CD4-positive, alpha-beta T cell treated with Interleukin-1 beta for 1 hour (primary cell): Measurements from ENCODE around the gene CNOT3.
A peak's percentile ranks its signal among the peaks of the same experiment; 100 is the strongest.
"Not testable (repeated sequence)": the region's sequence is repeated elsewhere in the genome, so short reads cannot be mapped to it uniquely, and the experiment has no call there.

ENCODE experiments used
- DNase-seq, 2 donors: peaks; one replicate each; pipeline ENCODE4 v3.0.0-alpha.2; 2020 to 2022

The CNOT3 gene

DNA sequence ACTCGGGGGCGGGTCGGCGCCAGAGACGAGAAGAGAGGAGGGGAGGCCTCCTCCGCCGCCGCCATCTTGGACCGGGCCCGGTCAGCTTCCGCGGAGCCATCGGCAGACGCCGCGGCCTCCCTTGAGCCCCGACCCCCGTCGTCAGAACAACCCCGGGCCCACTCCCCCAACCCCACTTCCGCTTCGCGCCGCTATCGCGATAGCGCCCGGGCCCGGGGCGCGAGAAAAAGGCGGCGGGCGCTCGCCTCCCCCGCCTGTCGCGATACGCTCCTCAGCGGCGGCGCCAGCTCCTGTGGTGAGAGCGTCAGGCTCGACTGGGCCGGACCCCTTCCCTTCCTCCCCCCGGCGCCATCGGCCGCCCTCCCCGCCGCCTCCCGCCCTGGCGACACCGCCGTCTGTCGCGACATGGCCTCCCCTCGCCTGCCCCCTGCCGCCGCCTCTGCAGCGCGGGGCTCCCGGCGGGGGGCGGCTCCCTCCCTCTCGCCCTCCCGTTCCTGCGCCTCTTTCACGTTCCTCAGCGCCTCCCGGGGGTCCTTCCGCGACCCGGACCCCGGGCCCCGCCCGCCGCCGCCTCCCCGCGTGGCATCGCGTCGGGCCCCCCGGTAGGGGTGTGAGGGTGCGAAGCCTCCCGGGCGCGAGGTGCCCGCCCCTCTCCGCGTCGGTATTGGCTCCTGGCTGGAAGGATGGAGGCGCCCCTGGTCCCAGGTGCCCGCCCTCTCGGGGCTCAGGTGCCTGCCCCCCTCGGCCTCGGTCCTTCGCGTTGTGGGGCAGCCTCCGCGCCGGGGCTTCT, at the start of gene CNOT3:
Gene CNOT3 (plus strand): TSS at position 64 of the 790 bp plus-strand sequence. CDS start 5,217 bp downstream, outside the sequence.
- DNase-seq = peak; percentile 34 to 51

DNA sequence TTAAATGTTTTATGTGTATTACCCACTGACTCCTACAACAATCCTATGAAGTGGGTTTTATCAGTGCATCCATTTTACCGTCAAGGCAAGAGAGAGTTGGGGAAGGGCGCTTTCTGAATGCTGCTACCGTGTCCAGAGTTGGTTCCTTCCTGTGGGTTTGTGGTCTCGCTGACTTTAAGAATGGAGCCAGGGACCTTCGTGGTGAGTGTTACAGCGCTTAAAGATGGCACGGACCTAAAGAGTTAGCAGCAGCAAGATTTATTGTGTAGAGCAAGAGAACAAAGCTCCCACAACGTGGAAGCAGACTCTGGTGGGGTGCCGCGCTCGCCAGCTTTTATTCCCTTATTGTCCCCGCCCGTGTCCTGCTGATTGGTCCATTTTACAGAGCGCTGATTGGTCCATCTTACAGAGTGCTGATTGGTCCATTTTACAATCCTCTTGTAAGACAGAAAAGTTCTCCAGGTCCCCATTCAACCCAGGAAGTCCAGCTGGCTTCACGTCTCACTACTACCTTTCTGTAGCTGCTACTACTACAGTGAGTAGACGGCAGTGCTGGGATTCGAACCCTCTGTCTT, 43.0 kb upstream of the CNOT3 start:
- no peak for DNase-seq

DNA sequence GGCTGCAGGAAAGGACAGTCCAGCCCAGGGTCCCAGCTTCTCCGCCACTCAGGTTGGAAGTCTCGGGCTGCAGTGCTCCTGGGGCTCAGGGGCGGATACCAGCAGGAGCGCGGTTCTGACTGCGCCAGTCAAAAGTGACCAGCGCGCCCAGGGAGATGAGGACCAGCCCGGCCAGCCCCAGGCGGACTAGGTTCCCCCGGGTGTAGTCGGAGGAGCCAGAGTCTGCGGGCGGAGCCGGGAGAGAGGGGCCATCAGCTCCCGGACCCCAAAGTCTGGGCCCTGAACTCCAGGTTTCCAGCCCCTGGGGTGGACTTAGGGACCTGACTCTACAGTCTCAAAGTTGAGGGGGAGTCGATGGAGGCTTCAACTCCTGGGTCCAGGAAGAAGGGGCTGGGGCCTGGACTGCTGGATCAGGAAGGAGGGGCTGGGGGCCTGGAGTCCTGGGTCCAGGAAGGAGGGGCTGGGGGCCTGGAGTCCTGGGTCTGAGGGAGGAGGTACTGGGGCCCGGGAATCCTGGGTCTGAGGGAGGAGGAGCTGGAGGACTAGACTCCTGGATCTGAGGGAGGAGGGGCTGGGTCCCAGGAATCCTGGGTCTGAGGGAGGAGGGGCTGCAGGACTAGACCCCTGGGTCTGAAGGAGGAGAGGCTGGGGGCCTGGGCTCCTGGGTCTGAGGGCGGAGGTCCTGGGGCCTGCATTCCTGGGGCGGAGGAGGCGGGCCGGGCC, 42.3 kb upstream of the CNOT3 start:
- DNase-seq = no peak

DNA sequence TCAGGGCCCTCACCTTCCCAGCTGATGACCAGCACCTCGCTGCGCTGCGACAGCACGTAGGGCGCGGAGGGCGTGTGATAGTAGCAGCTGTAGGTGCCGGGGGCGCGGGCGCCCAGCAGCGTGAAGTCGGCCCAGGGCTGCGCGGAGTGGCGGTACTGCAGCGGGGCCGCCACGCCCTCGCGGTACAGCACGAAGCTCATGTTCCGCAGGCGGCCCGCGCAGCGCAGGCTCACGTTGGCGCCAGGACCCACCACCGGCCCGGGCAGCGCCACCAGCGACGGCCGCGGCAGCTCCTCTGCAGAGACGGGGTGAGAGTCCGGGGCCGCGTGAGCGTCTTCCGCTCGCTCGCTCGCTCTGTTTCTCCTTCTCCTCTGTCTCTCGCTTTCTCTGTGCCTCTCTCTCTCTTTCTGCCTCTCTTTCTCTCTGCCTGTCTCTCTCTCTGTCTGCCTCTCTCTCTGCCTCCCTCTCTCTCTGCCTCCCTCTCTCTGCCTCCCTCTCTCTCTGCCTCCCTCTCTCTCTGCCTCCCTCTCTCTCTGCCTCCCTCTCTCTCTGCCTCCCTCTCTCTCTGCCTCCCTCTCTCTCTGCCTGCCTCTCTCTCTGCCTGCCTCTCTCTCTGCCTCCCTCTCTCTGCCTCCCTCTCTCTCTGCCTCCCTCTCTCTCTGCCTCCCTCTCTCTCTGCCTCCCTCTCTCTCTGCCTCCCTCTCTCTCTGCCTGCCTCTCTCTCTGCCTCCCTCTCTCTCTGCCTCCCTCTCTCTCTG, 41.5 kb upstream of the CNOT3 start:
- peak; percentile 42 to 53 for DNase-seq

DNA sequence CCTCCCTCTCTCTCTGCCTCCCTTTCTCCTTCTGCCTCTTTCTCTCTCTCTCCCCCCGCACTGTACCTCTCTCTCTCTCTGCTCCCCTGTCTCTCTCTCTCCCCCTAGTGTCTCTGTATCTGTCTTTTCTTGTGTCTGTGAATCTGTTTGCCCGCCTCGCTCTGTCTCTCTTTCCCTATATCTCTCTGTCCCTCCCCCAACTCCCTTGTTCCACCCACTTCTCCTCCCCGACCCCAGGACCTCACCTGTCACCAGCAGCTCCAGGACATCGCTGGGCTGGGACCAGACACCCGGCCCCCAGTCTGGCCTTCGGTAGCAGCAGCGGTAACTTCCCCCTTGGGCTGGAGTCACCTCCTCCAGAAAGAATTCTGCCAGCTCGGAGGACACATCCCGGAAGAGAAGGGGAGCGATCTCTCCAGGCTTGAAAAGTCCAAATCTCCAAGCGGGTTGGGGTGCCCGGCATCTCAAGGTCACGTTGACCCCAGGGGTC, 40.9 kb upstream of the CNOT3 start:
- peak in 1 of 2 donors; percentile 8 for DNase-seq

DNA sequence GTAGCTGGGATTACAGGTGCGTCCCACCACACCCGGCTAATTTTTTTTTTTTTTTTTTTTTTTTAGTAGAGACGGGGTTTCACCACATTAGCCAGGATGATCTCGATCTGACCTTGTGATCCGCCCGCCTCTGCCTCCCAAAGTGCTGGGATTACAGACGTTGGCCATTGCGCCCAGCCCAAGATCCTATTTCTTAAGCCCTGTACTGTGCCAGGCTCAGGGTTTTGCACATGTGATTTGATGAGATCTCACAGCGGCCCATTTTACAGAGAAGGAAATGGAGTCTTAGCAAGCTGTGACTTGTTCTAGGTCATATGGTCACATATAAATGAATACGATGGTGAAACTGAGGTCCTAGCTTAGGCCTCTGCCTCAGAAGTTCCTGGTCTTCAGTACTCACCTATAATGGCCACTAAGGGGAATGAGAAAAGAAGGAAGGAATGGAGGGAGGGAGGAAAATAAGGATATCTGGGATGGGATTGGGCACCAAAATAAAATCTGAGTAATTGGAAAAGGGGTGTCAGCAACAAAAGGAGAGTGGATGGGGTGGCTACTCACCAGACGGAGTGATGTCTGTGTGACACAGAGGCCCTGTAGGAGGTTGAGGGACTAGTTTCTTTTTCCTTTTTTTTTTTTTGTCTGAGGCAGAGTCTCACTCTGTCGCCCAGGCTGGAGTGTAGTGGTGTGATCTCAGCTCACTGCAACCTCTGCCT, 38.2 kb upstream of the CNOT3 start:
- DNase-seq = no peak

DNA sequence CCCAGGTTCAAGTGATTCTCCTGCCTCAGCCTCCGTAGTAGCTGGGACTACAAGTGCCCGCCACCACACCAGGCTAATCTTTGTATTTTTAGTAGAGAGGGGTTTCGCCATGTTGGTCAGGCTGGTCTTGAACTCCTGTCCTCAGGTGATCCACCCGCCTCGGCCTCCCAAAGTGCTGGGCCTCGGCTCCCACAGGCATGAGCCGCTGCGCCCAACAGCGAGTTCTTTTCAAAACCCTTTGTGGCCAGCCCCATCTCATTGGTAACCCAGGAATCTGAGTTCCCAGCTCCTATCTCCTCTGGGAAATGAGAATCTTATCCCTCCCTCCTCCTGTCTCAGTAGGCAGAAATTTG, 37.7 kb upstream of the CNOT3 start:
- DNase-seq = not testable (repeated sequence)

DNA sequence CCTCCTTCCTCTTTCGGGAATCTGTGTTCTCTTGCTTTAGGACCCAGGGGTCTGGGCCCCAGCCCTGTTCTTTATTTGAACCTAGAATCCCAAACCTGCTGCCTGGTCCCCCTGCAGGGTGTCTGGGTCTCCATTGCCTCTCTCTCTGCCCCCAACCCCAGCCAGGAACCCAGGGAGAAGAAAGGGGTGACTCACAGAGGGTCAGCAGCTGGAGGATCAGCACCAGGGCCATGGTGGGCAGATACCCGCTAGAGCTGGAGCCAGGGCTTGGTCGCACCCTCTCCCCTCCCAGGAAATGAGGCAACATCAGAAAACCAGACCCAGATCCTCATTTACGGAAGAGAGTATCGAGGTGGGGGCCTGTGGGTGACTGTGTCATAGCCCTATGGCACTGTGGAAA, 37.0 kb upstream of the CNOT3 start, which contains the start of gene OSCAR:
Gene OSCAR (minus strand): TSS at position 243 of the 400 bp plus-strand sequence. CDS start 11 bp downstream, at position 232.
- DNase-seq = peak in 1 of 2 donors; percentile 70

DNA sequence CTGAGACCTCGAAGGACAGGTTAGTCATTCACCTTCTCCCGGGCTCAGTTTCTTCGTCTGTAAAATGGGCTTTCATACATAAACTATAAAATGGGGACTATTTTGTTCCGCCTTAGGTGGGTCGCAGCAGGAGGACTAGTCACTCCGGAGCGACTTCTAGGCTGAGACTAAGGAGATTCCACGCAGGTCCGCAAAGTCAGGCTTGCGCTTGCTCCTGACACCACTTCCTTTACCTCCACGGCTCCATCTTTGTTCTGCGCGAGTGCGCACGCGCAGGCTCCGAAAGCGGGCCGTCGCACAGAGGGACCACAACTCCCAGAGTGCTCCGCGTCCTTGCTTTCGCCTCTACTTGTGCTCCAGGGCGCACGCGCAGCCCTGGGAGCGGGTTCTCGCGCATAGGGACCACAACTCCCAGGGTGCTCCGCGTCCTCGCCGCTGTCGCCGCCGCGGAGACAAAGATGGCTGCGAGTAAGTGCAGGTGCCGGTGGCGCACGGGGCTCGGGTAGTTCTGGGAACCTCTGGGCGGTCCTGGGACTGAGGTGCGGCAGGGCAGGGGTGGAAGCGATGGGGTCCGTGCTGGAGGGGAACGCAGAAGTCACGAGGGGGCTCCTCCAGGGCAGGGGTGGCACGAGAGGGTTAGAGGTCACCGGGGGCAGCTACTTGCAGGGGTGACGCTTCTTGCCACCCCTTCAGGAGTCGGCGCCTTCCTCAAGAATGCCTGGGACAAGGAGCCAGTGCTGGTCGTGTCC, 35.0 kb upstream of the CNOT3 start, which contains the start of gene NDUFA3:
Gene NDUFA3 (plus strand): TSS at position 435 of the 749 bp plus-strand sequence. CDS start 24 bp downstream, at position 459.
- DNase-seq = peak; percentile 99 to 100

DNA sequence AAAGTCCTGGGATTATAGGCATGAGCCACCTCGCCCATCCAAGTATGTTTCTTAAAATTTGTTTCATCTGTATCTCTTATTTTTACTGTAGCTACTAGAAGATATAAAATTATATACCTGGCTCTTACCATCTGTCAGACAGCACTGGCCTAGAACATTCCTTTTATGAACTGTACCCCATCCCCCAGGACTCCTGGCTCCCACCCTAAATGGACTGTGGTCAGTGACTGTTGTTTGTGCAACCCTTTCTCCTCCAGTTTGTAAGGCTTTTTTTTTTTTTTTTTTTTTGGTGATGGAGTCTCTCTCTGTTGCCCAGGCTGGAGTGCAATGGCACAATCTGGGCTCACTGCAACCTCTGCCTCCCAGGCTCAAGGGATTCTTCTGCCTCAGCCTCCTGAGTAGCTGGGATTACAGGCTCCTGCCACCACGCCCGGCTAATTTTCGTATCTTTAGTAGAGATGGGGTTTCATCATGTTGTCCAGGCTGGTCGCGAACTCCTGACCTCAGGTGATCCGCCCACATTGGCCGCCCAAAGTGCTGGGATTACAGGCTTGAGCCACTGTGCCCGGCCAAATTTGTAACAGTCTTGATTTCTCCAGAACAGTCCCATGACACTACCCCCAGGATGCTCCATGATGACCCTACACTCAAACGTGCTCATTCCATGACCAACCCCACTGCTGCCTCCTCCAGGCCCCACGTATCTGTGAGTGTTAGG, 32.4 kb upstream of the CNOT3 start:
- DNase-seq = no peak

DNA sequence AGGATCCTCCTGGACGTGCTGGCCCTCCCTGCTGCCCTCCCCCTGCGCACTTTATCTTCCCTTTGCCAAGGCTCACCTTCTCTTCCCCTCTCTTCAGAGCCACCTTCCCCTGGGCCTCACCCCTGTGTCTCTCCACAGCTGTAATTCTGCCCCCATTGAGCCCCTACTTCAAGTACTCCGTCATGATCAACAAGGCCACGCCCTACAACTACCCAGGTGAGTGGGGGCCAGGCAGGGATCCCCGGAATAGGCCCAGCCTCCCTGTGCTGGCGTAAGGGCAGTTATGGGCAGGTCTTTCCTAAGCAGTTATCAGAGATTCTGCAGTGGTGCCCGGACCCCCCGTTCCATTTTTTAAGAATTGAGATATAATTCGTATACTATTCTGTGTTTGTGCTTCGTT, 31.8 kb upstream of the CNOT3 start:
- DNase-seq = no peak

DNA sequence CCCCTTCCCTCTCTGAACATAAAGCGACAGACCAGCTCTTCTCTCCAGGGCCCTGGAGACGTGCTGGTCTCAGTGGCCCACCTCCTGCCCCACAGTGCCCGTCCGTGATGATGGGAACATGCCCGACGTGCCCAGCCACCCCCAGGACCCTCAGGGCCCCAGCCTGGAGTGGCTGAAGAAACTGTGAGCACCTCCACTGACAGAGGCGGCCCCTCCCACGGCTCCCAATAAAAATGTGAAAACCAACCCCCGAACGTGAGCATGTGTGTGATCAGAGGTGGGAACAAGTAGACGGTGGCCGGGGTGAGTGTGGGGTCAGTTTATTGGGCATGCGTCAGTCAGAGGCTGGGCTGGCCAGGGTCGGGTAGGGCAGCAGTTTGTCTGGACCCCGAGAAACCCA, 30.8 kb upstream of the CNOT3 start:
- DNase-seq = no peak

DNA sequence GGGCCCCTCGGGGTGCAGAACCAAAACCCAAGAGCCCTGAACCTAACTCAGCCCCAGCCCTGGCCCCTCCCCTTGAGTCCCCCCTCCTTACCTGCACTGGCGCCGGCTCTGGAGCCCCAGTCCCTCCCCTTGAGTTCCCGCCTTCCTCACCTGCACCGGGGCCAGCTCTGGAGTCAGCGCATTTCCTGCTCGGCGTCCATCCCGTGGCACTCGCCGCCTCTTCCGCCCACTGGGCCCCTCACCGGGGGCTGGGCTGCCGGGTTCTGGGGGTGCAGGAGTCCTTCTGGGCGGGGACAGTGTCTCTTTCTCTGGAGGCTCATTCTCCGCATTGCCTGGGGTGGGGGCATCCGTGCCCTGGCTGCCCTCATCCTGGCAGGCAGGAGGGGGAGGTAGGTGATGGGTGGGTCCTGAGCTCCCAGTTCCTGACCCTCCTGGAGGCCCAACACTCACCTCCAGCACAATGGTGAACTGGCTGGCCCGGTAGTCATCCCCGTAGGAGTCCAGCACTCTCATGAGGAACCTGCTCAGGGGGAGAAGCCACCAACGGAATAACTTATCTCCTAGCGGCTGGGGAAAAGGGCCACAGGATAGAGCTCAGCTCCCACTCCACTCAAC, 29.6 kb upstream of the CNOT3 start:
- DNase-seq = no peak

DNA sequence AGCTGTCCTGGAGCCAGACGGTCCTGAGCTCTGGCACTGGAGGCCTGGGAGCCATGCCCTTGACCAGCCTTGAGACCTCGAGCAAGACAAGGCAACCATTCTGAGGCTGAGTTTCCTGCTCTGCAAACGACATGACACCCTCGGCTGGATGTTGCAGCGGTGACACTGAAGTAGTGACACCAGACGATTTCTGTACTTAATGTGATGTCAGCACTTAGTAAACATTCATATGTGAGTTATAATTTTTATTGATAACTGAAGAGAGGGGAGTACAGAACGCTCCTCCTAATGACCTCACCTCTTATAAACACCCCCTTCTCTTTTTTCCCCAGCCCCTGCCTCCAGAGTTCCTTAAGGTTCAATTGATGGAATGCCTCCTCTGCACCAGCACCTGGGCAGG, 29.1 kb upstream of the CNOT3 start:
- no peak for DNase-seq

DNA sequence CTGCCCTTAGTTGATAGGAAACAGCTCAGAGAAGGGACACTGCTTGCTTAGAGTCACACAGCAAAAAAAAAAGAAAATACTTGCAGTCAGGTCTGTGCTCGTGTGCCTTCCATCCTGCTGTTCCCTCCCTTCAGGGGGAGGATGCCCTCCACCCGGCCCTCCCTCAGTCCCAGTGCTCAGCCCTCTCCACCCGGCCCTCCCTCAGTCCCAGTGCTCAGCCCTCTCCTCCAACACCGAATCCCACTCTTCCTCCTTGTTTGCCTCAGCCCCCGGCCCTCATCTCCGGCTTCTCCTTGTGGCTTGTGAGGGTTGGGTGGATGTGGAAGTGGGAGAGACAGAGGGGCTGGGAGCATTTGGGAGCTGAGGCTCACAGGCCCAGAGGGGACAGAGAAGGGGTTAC, 27.9 kb upstream of the CNOT3 start:
- DNase-seq = no peak

DNA sequence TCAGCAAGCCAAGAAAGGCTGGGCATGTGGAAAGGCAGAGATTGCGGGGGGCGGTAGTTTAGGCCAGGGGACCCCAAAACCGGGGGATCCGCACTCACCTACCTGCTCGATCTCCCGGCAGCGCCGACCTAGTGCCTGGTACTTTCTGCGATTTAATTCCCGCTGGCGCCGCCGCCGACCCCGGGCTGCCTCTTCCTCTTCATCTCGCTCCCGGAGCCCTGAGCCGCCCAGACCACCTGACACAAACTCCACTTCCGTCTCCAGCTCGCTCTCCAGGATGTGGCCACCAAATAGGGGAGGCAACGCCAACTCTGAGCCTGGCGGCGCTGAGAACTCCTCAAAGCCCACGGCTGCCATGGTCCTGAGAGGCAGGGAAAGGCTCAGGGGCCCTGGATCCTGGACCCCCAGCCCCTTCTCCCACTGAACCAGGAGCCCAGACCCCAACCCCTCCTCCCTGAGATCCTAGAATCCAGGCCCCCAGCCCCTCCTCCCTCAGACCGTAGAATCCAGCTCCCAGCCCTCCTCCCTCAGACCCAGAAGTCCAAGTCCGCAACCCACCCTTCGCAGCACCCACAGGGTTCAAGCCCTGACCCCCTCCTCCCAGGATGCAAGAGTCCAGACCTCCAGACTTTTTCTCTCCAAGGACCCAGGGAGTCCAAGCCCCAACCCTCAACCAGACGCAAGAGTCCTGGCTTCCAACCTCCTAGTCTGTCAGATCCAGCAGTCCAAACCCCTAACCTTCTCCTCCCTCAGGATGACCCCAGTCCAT, 23.0 kb upstream of the CNOT3 start:
- peak; percentile 35 to 59 for DNase-seq

DNA sequence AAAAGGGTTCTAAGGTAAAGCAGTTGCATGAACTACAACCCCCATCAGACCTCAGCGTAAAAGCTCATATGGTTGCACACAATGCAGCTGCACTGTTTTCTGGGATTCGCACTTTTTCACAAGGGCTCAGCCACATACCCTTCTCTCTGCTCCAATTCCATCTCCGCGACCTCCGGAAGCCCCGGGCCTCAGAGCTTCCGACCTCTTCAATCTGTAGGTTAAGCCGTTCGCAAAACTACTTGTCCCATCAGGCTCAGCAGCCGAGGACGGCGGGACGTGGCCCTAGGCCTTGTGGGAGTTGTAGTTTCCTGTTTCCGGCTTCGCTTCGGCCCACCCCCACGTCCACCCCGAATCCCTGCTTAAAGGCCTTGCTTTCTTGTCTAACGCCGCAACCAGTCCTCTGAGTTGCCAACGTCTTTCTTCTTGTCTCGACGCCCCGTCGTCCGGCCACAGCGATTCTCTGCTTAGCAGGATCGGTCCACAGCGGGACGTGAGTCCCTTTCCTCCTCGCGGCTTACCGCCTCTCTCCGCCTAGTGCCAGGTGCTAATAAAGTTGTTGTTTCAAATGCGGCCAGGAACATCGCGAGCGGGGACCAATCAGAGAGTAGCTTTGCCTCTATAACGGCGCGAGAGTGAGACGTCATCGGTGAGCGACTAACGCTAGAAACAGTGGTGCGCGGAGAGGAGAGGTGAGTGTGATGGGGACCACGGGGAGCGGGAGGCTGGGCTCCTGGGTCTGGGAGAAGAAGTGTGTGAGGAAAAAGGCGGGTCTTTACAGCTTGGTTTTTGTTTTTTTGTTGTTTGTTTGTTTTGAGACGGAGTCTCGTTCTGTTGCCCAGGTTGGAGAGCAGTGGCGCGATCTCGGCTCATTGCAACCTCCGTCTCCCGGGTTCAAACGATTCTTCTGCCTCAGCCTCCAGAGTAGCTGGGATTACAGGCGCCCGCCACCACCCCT, 22.2 kb upstream of the CNOT3 start, which contains the start of the genes PRPF31 and TFPT:
Gene PRPF31 (plus strand): TSS at position 646 of the 955 bp plus-strand sequence. CDS start 2,525 bp downstream, outside the sequence.
Gene TFPT (minus strand): TSS at position 549 of the 955 bp plus-strand sequence. CDS start 388 bp downstream, at position 161.
- DNase-seq = peak; percentile 94 to 96

DNA sequence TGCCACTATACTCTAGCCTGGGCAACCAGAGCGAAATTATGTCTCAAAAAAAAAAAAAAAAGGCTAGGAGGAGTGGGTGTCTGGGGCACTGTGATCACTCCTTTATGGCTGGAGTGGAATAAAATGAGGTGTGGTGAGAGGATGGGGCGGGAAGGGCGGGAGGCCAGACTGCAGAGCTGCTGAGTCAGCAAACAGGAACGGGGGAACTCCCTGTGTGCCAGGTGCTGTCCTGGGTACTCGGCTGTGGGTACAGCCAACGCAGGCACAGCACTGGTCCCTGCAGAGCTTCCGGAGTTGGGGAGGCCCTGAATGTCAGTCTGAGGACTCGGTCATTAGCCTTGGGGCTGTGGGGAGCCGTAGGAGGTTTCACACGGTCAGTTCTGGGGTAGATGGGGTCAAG, 16.3 kb upstream of the CNOT3 start:
- no peak for DNase-seq
